K562 (cell line): ENCODE results near the gene INPP5D. TPM values are rescaled to one million over a fixed set of nuclear protein-coding genes. Genes with fewer than 3 reads are reported as not detected.

Source experiments
- CBFB ChIP-seq: sonication (generic); formaldehyde crosslinking; IDR thresholded peaks from 2 replicates; pipeline ENCODE4 v1.4.0; 2020; ENCODE audit warnings: mild to moderate bottlenecking, missing genetic modification reagents
- E2F3 ChIP-seq: fragments of 250-450 bp; sonication (Bioruptor Pico); IDR thresholded peaks from 2 replicates; pipeline ENCODE4 v1.4.0; 2020; ENCODE audit warnings: mild to moderate bottlenecking
- ETV1 ChIP-seq: fragments of 450-650 bp; conservative IDR thresholded peaks from 2 replicates; pipeline ENCODE4 v1.6.1; 2016; ENCODE audit warnings: missing genetic modification characterization, control low read depth, low read depth, missing compliant biosample characterization
- EZH2 ChIP-seq: IDR thresholded peaks from 2 replicates; pipeline ENCODE4 v1.6.1; 2012; ENCODE audit warnings: low read depth, mild to moderate bottlenecking, inconsistent platforms, low read length, borderline replicate concordance
- FOXO4 ChIP-seq: fragments of 450-650 bp; formaldehyde crosslinking; IDR thresholded peaks from 2 replicates; pipeline ENCODE4 v1.4.0; 2020; ENCODE audit warnings: mild to moderate bottlenecking, moderate library complexity
- MAFG ChIP-seq: fragments of 450-650 bp; conservative IDR thresholded peaks from 2 replicates; pipeline ENCODE4 v1.6.1; 2016; ENCODE audit warnings: missing genetic modification characterization, missing compliant biosample characterization
- MTA3 ChIP-seq: fragments of 450-650 bp; formaldehyde crosslinking; IDR thresholded peaks from 2 replicates; pipeline ENCODE4 v1.6.1; 2017; ENCODE audit warnings: mild to moderate bottlenecking, borderline replicate concordance
- NFE2L1 ChIP-seq: fragments of 450-650 bp; IDR thresholded peaks from 2 replicates; pipeline ENCODE4 v1.6.1; 2016; ENCODE audit warnings: missing genetic modification characterization, low read depth, mild to moderate bottlenecking, missing compliant biosample characterization, moderate library complexity, borderline replicate concordance
- NONO ChIP-seq, 2 experiments: fragments of 200-400 bp in 1 of 2; fragments of 450-650 bp in 1 of 2; formaldehyde crosslinking in 1 of 2; IDR thresholded peaks; 2 replicates each; pipeline ENCODE4 v1.6.1; 2017; ENCODE audit warnings: low read depth in 2 of 2, mild to moderate bottlenecking in 2 of 2, moderate library complexity in 2 of 2, low read length in 1 of 2
- NR0B1 ChIP-seq: fragments of 450-650 bp; IDR thresholded peaks from one replicate; pipeline ENCODE4 v1.6.1; 2018; ENCODE audit warnings: mild to moderate bottlenecking, moderate library complexity; ENCODE audit not compliant: partially characterized antibody
- PATZ1 ChIP-seq: fragments of 250-450 bp; sonication (Bioruptor Pico); IDR thresholded peaks from 2 replicates; pipeline ENCODE4 v1.5.0; 2020; ENCODE audit warnings: mild to moderate bottlenecking, borderline replicate concordance
- PKNOX1 ChIP-seq: fragments of 450-650 bp; IDR thresholded peaks from 2 replicates; pipeline ENCODE4 v1.6.1; 2016
- PTTG1 ChIP-seq: fragments of 450-650 bp; IDR thresholded peaks from 2 replicates; pipeline ENCODE4 v1.6.1; 2016; ENCODE audit warnings: low read depth, mild to moderate bottlenecking, missing genetic modification characterization, missing compliant biosample characterization
- RFX1 ChIP-seq: fragments of 450-650 bp; IDR thresholded peaks from 2 replicates; pipeline ENCODE4 v1.6.1; 2016; ENCODE audit warnings: mild to moderate bottlenecking, moderate library complexity
- RFX7 ChIP-seq: fragments of 250-450 bp; sonication (Bioruptor Pico); IDR thresholded peaks from 2 replicates; pipeline ENCODE4 v1.5.1; 2021; ENCODE audit warnings: mild to moderate bottlenecking
- RNF2 ChIP-seq: sonication (generic); IDR thresholded peaks from 2 replicates; pipeline ENCODE4 v1.6.1; 2016
- SIN3A ChIP-seq, 2 experiments: fragments of 150-350 bp in 1 of 2; IDR thresholded peaks; 2 replicates each; pipeline ENCODE4 v1.6.1; 2011 to 2016; ENCODE audit warnings: borderline replicate concordance in 2 of 2, low read depth in 2 of 2, low read length in 2 of 2, mild to moderate bottlenecking in 2 of 2, moderate library complexity in 2 of 2; ENCODE audit not compliant: control insufficient read depth in 1 of 2
- SMAD4 ChIP-seq: fragments of 250-450 bp; sonication (Bioruptor Pico); conservative IDR thresholded peaks from 2 replicates; pipeline ENCODE4 v1.8.0; 2021; ENCODE audit warnings: inconsistent platforms, mild to moderate bottlenecking, moderate library complexity
- SREBF1 ChIP-seq: fragments of 150-350 bp; IDR thresholded peaks from 2 replicates; pipeline ENCODE4 v1.6.1; 2014; ENCODE audit warnings: antibody characterized with exemption, low read depth, low read length, borderline replicate concordance
- TOE1 ChIP-seq, 2 experiments: fragments of 450-650 bp in 1 of 2; sonication (generic) in 1 of 2; formaldehyde crosslinking in 1 of 2; IDR thresholded peaks; 2 replicates each; pipeline versions ENCODE4 v1.7.1 to v1.8.0; 2016 to 2022; ENCODE audit warnings: borderline replicate concordance in 2 of 2, mild to moderate bottlenecking in 2 of 2, antibody characterized with exemption in 1 of 2, inconsistent platforms in 1 of 2, low read depth in 1 of 2, missing genetic modification reagents in 1 of 2, moderate library complexity in 1 of 2
- ZBTB17 ChIP-seq: fragments of 450-650 bp; formaldehyde crosslinking; IDR thresholded peaks from 2 replicates; pipeline ENCODE4 v1.4.0; 2020; ENCODE audit warnings: mild to moderate bottlenecking
- ZNF316 ChIP-seq: fragments of 450-650 bp; IDR thresholded peaks from 2 replicates; pipeline ENCODE4 v1.6.1; 2016
- polyA plus RNA-seq, 8 experiments: library from polyadenylated mRNA; depleted of rRNA in 4 of 8; stranded (reverse) in 5 of 8; unstranded in 3 of 8; fragments of >200 nt; fragmentation: Nextera tagmentation in 2 of 8; fragmentation: Illumina TruSeq in 1 of 8; extraction: Ambion mirVana in 2 of 8; extraction: Trizol in 1 of 8; gene quantifications; 2 replicates each; pipeline versions ENCODE4 v1.2.1 to v1.2.3, GENCODE V29; 2011 to 2014; ENCODE audit warnings: inconsistent platforms in 1 of 8, missing spikeins in 1 of 8
- total RNA-seq, 7 experiments: library from RNA; depleted of rRNA in 6 of 7; stranded (reverse); fragments of >200 nt in 6 of 7; fragmentation: Illumina TruSeq in 2 of 7; extraction: Trizol in 2 of 7; gene quantifications; 2 replicates each; pipeline versions ENCODE4 v1.2.1 to v1.2.3, GENCODE V29; 2011 to 2021; ENCODE audit warnings: low replicate concordance in 1 of 7

INPP5D gene
- total and polyA plus RNA-seq, 9 of the 15 experiments (the other 6 are each of a cell fraction or from before 2014, with no cell fraction given) = 0.55 to 6.2 (median 2.2) TPM

GRCh38 chr2:233165895-233166661 is 105.9 kb downstream of the INPP5D start (continued):
- no peak for TF ChIP-seq SIN3A (IDR thresholded peaks at IDR 0.05; ENCODE audit: borderline replicate concordance in 2 of 2, control insufficient read depth in 1 of 2, low read depth in 2 of 2, low read length in 2 of 2)
- TF ChIP-seq ZNF316 = peak; percentile 70
- TF ChIP-seq NFE2L1 (tag) = no peak
- TF ChIP-seq PATZ1 (CRISPR knock-in tag) = no peak
- no peak for TF ChIP-seq RFX7
- no peak for TF ChIP-seq E2F3 (CRISPR knock-in tag)
- no peak for TF ChIP-seq NR0B1
- TF ChIP-seq ETV1 (tag) = peak; percentile 84
- TF ChIP-seq ZBTB17 (CRISPR knock-in tag) = no peak
- peak; percentile 54 for TF ChIP-seq RFX1
- TF ChIP-seq PKNOX1 = no peak
- no peak for TF ChIP-seq TOE1 (IDR thresholded peaks at IDR 0.05; ENCODE audit: borderline replicate concordance)
- no peak for TF ChIP-seq TOE1 (CRISPR knock-in tag; IDR thresholded peaks at IDR 0.05; ENCODE audit: borderline replicate concordance, low read depth)
- no peak for TF ChIP-seq FOXO4 (CRISPR knock-in tag)
- no peak for TF ChIP-seq MTA3
- no peak for TF ChIP-seq SREBF1
- TF ChIP-seq NONO (IDR thresholded peaks at IDR 0.05; ENCODE audit: low read depth in 2 of 2, low read length in 1 of 2) = no peak
- TF ChIP-seq MAFG (tag) = peak; percentile 36; the same call in 1 of the 2 replicates
- no peak; the same call in 1 of the 2 replicates for TF ChIP-seq RNF2
- no peak for TF ChIP-seq EZH2
- TF ChIP-seq SMAD4 = peak; percentile 91
- TF ChIP-seq CBFB (CRISPR knock-in tag) = 0 out of 2 replicates have a peak, but pooled peaks have one; percentile 37
- no peak for TF ChIP-seq PTTG1 (tag)
